Measurements from ENCODE around the gene SLC41A2.

- no peak for TF ChIP-seq HOXB13 (CRISPR knock-in tag; IDR thresholded peaks at IDR 0.05; ENCODE audit: low read depth)
- no peak for TF ChIP-seq TP53 (CRISPR knock-in tag; IDR thresholded peaks at IDR 0.05)
- TF ChIP-seq BHLHE40 (IDR thresholded peaks at IDR 0.05; ENCODE audit: low read depth, low read length): no peak
- TF ChIP-seq, protein P1, sequence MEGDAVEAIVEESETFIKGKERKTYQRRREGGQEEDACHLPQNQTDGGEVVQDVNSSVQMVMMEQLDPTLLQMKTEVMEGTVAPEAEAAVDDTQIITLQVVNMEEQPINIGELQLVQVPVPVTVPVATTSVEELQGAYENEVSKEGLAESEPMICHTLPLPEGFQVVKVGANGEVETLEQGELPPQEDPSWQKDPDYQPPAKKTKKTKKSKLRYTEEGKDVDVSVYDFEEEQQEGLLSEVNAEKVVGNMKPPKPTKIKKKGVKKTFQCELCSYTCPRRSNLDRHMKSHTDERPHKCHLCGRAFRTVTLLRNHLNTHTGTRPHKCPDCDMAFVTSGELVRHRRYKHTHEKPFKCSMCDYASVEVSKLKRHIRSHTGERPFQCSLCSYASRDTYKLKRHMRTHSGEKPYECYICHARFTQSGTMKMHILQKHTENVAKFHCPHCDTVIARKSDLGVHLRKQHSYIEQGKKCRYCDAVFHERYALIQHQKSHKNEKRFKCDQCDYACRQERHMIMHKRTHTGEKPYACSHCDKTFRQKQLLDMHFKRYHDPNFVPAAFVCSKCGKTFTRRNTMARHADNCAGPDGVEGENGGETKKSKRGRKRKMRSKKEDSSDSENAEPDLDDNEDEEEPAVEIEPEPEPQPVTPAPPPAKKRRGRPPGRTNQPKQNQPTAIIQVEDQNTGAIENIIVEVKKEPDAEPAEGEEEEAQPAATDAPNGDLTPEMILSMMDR (IDR thresholded peaks at IDR 0.05): no peak
- TF ChIP-seq EP300 (IDR thresholded peaks at IDR 0.05): no peak
Observed at GRCh38 chr12:104953323-104953722, 4.8 kb downstream of the SLC41A2 start.
